ENCODE data around the gene IL37.
"Not testable (repeated sequence)": the region's sequence is repeated elsewhere in the genome, so short reads cannot be mapped to it uniquely, and the experiment has no call there.

The IL37 gene

GRCh38 chr2:112889976-112890375 lies 21.0 kb upstream of the IL37 start:
- DNase-seq (ENCODE audit: low spot score): no peak

- peak; percentile 97 for DNase-seq (ENCODE audit: low spot score)
These were observed 19.6 kb upstream of the IL37 start for GRCh38 chr2:112891385-112891831.

GRCh38 chr2:112893752-112894151 lies 17.2 kb upstream of the IL37 start:
- DNase-seq (ENCODE audit: low spot score): no peak

- no peak for DNase-seq (ENCODE audit: low spot score)
These were observed 13.9 kb upstream of the IL37 start for GRCh38 chr2:112896909-112897623.

- no peak for DNase-seq (ENCODE audit: low spot score)
These were observed 13.4 kb upstream of the IL37 start for GRCh38 chr2:112897624-112897978.

GRCh38 chr2:112901431-112902065 lies 9.4 kb upstream of the IL37 start:
- DNase-seq (ENCODE audit: low spot score): peak; percentile 36

- DNase-seq (ENCODE audit: low spot score): no peak
These were observed 8.1 kb upstream of the IL37 start for GRCh38 chr2:112902816-112903215.

GRCh38 chr2:112904883-112905282 lies 6.1 kb upstream of the IL37 start:
- no peak for DNase-seq (ENCODE audit: low spot score)

GRCh38 chr2:112906276-112906675 lies 4.7 kb upstream of the IL37 start:
- DNase-seq (ENCODE audit: low spot score): no peak

- DNase-seq (ENCODE audit: low spot score): no peak
These were observed 3.7 kb upstream of the IL37 start for GRCh38 chr2:112907001-112907949.

- not testable (repeated sequence) for DNase-seq (ENCODE audit: low spot score)
These were observed 2.4 kb upstream of the IL37 start for GRCh38 chr2:112908559-112908958.

GRCh38 chr2:112910219-112910618 lies 746 bp upstream of the IL37 start:
- no peak for DNase-seq (ENCODE audit: low spot score)

GRCh38 chr2:112912403-112912802 lies 1.4 kb downstream of the IL37 start:
- DNase-seq (ENCODE audit: low spot score): no peak

- DNase-seq (ENCODE audit: low spot score): no peak
These were observed 4.6 kb downstream of the IL37 start for GRCh38 chr2:112915300-112916144.

GRCh38 chr2:112916145-112916571 lies 5.2 kb downstream of the IL37 start:
- DNase-seq (ENCODE audit: low spot score): no peak

GRCh38 chr2:112916625-112917247 lies 5.8 kb downstream of the IL37 start:
- no peak for DNase-seq (ENCODE audit: low spot score)

GRCh38 chr2:112917856-112918255 lies 6.9 kb downstream of the IL37 start:
- no peak for DNase-seq (ENCODE audit: low spot score)

GRCh38 chr2:112918256-112918655 lies 7.3 kb downstream of the IL37 start:
- DNase-seq (ENCODE audit: low spot score): no peak

- no peak for DNase-seq (ENCODE audit: low spot score)
These were observed 8.1 kb downstream of the IL37 start for GRCh38 chr2:112919086-112919485.

- peak; percentile 66 for DNase-seq (ENCODE audit: low spot score)
These were observed 10.1 kb downstream of the IL37 start for GRCh38 chr2:112920923-112921532.

- DNase-seq (ENCODE audit: low spot score): no peak
These were observed 11.0 kb downstream of the IL37 start for GRCh38 chr2:112921982-112922381.
